Uterus (tissue), 2 donors: Measurements from ENCODE around the gene RBM10.
"Not testable (repeated sequence)": the region's sequence is repeated elsewhere in the genome, so short reads cannot be mapped to it uniquely, and the experiment has no call there.

ENCODE experiments used
- POLR2A ChIP-seq, 2 donors: fragments of 450-650 bp; IDR thresholded peaks; one replicate each; pipeline ENCODE4 v1.6.1; 2016; ENCODE audit warnings: antibody characterized with exemption in 2 of 2, mild to moderate bottlenecking in 1 of 2, moderate library complexity in 1 of 2
- TF ChIP-seq, protein P1 (sequence below), 4 experiments: fragments of 200-600 bp in 2 of 4; fragments of 450-650 bp in 2 of 4; sonication (generic) in 2 of 4; IDR thresholded peaks; one replicate each; pipeline ENCODE4 v1.5.1; 2016 to 2019; ENCODE audit warnings: antibody characterized with exemption in 4 of 4, mild to moderate bottlenecking in 2 of 4, moderate library complexity in 1 of 4

DNA sequence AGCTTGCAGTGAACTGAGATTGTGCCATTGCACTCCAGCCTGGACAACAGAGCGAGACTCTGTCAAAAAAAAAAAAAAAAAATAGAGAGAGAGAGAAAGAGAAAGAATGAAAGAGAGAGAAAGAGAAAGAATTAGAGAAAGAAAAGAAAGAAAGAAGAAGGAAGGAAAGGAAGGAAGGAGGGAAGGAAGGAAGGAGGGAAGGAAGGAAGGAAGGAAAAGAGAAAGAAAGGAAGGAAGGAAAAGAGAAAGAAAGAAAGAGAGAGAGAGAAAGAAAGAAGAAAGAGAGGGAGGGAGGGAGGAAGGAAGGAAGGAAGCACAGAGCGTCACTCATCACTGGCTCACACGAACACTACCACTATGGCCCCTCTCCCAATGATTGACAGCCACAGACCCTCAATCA is 20.6 kb upstream of the RBM10 start:
- TF ChIP-seq, protein P1, sequence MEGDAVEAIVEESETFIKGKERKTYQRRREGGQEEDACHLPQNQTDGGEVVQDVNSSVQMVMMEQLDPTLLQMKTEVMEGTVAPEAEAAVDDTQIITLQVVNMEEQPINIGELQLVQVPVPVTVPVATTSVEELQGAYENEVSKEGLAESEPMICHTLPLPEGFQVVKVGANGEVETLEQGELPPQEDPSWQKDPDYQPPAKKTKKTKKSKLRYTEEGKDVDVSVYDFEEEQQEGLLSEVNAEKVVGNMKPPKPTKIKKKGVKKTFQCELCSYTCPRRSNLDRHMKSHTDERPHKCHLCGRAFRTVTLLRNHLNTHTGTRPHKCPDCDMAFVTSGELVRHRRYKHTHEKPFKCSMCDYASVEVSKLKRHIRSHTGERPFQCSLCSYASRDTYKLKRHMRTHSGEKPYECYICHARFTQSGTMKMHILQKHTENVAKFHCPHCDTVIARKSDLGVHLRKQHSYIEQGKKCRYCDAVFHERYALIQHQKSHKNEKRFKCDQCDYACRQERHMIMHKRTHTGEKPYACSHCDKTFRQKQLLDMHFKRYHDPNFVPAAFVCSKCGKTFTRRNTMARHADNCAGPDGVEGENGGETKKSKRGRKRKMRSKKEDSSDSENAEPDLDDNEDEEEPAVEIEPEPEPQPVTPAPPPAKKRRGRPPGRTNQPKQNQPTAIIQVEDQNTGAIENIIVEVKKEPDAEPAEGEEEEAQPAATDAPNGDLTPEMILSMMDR (IDR thresholded peaks at IDR 0.05), result not testable (repeated sequence)
- not testable (repeated sequence) for TF ChIP-seq POLR2A (IDR thresholded peaks at IDR 0.05)
